Measurements from ENCODE around the gene TMC1.

TMC1 gene

GRCh38 chr9:72884508-72884907 lies 363.1 kb downstream of the TMC1 start:
- no peak for TF ChIP-seq CTCF (conservative IDR thresholded peaks at IDR 0.05)
- no peak for TF ChIP-seq ZFX (IDR thresholded peaks at IDR 0.05)
- no peak overlapping the region for H3K27ac ChIP-seq
